ENCODE measurements around the gene RSBN1. TPM values are rescaled to one million over a fixed set of nuclear protein-coding genes. Genes with fewer than 3 reads are reported as not detected.
A peak's percentile ranks its signal among the peaks of the same experiment; 100 is the strongest.

Gene RSBN1
- total and polyA plus RNA-seq, 9 of the 15 experiments (the other 6 are each of a cell fraction or from before 2014, with no cell fraction given) = 4.5 to 24.3 (median 13.0) TPM

GRCh38 chr1:113756461-113756860 lies 55.8 kb downstream of the RSBN1 start:
- H2AFZ ChIP-seq (ENCODE audit: low read depth, low read length) = no peak overlapping the region
- peaks cover 18 to 20% of the 10 kb centered on the region in 2 experiments for H3K4me1 ChIP-seq (replicated peaks in 1 of 2; ENCODE audit: control insufficient read depth in 2 of 2, insufficient read depth in 2 of 2, low read length in 2 of 2)
- peak overlapping the region; percentile 23; the same call in 1 of the 2 replicates for H3K4me2 ChIP-seq (ENCODE audit: insufficient read depth, low read length)
- ATAC-seq (no peak), FAIRE-seq (no peak), DNase-seq (ENCODE audit: extremely low read depth in 1 of 4, low spot score in 3 of 4) (no peak)
- peaks cover 34% of the 10 kb centered on the region; the same call in 2 of the 3 replicates for H3K36me3 ChIP-seq (ENCODE audit: control insufficient read depth, insufficient read depth, low read length)
- no peaks in the 10 kb centered on the region for H3K9me1 ChIP-seq (ENCODE audit: control insufficient read depth, insufficient read depth, low read length)
- H3K27me3 ChIP-seq (ENCODE audit: control insufficient read depth in 2 of 2, insufficient read depth in 2 of 2, low read length in 2 of 2) = no peaks in the 10 kb centered on the region
- H3K27ac ChIP-seq (ENCODE audit: extremely low read depth, low read depth, low read length) = no peak overlapping the region
- H4K20me1 ChIP-seq (replicated peaks; ENCODE audit: control insufficient read depth, insufficient read depth, low read length) = no peaks in the 10 kb centered on the region
- intact Hi-C loops (cut with micrococcal nuclease) = loop anchor here (5.0 to 10.0 kb wide), 2 partner anchors 64 to 178 kb away; no protein-coding TSS in a partner anchor
- H3K9ac ChIP-seq (ENCODE audit: insufficient read depth in 1 of 2, low read depth in 2 of 2, low read length in 2 of 2) = no peak overlapping the region
- no peak for TF ChIP-seq CXXC5 (CRISPR knock-in tag; IDR thresholded peaks at IDR 0.05)
- TF ChIP-seq, protein P1, sequence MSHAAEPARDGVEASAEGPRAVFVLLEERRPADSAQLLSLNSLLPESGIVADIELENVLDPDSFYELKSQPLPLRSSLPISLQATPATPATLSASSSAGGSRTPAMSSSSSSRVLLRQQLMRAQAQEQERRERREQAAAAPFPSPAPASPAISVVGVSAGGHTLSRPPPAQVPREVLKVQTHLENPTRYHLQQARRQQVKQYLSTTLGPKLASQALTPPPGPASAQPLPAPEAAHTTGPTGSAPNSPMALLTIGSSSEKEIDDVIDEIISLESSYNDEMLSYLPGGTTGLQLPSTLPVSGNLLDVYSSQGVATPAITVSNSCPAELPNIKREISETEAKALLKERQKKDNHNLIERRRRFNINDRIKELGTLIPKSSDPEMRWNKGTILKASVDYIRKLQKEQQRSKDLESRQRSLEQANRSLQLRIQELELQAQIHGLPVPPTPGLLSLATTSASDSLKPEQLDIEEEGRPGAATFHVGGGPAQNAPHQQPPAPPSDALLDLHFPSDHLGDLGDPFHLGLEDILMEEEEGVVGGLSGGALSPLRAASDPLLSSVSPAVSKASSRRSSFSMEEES (CRISPR knock-in tag; IDR thresholded peaks at IDR 0.05) = no peak
- no peak for TF ChIP-seq HINFP (tag; conservative IDR thresholded peaks at IDR 0.05; ENCODE audit: low read depth)
- TF ChIP-seq SLC30A9 (CRISPR knock-in tag; IDR thresholded peaks at IDR 0.05) = no peak
- peak; percentile 53; the same call in 1 of the 2 replicates for TF ChIP-seq RFX1 (IDR thresholded peaks at IDR 0.05)
- no peak for TF ChIP-seq KDM2B (CRISPR knock-in tag; IDR thresholded peaks at IDR 0.05)
- WGBS (ENCODE audit: insufficient coverage, low coverage, missing lambda C conversion rate) = 65% methylated on average over 1 of the region's 1 CpG
- H3K4me3 ChIP-seq = peak overlapping the region; percentile 75; the same call in 1 of the 2 replicates
- in situ Hi-C loops (cut with MboI) = no loop called here
- ChIA-PET CTCF (ENCODE audit: low intra/inter-chr PET ratio) (no interaction called here), POLR2A (interaction anchor here (0.7 to 1.2 kb wide), 3 partner anchors 9 to 16 kb away, joined by 3 to 4 read pairs (median 4); no protein-coding TSS in a partner anchor)
- no peaks in the 10 kb centered on the region for H3K9me3 ChIP-seq (replicated peaks; ENCODE audit: control insufficient read depth, insufficient read depth, low read depth, low read length)
- H3K79me2 ChIP-seq (ENCODE audit: control insufficient read depth, insufficient read depth, low read length) = peaks cover 32% of the 10 kb centered on the region
- BruUV-seq (replicated peaks) = no TSS peak
